AG20443 (cell line): ENCODE measurements around the gene SHISAL1.

Experiments used
- DNase-seq: peaks from one replicate; pipeline ENCODE4 v3.0.0; 2012; ENCODE audit warnings: low spot score, mixed read lengths

Gene SHISAL1

DNA sequence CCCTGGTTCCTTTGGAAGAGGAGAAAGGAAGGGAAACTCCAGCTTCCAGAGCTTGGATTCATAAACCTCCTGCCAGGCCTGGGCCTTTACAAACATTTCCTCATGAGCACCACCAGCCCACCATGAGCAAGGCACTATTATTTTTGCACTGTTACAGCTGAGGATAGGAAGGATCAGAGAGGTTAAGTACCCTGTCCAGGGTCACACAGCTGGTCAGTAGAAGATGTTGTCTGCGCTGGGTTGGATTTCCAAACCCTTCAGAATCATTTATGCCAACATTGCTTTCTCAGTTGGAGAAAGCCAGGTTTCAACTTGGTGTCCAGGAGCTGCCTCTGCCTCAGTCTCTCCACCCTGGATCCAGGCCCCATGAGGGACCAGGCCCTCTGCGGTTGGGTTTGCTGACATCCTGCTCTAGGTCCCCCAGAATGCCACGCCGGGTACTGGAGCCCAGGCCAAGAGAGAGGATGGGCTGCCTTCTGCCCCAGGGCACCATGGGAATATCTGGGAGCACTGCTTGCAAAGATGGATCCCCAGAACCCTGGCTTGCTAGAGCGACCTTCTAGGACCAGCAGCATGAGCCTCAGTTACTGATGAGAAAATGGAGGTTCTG lies 29.7 kb upstream of the SHISAL1 start:
- no peak for DNase-seq

DNA sequence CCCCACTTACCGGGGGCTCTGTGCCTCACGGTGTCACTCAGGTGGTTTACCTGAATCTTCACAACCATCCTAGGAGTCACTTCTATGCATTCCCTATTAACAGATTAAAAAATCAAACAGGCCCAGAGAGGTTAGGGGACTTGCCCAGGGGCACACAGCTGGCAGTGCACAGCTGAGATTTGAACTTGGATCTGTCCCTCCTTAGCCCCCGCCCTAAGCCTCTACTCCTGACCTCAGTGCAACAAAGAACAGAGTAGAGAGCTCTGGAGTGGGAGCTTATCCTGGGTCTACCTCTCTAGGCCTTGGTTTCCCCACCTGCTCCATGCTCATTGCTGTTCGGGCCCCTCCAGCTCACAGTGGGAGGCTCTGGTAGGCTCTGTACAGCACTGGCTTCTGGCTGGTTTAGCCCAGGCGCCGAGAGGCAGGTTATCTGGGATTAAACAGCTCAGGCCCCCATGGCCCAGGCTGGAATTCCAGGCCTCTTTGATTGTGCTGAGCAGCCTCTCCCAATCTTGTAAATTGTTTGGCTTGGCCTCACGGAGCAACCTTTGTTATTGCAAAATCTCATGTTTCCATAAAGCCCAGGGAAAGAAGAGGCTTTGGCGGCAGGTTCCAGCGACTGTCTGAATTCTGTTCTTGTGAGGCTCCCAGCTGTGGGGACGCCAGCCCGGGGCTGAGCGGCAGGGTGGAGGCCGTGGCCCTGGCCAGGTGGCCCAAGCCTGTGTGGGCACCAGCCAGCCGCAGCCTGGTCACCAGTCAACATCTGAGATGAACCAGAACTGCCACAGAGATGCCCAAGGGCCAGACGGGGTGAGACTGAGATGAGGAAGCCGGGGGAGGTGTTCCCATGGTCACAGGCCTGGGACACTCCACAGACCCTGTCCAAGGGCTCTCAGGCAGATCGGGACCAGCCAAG lies 28.9 kb upstream of the SHISAL1 start:
- DNase-seq, result peak; percentile 51

DNA sequence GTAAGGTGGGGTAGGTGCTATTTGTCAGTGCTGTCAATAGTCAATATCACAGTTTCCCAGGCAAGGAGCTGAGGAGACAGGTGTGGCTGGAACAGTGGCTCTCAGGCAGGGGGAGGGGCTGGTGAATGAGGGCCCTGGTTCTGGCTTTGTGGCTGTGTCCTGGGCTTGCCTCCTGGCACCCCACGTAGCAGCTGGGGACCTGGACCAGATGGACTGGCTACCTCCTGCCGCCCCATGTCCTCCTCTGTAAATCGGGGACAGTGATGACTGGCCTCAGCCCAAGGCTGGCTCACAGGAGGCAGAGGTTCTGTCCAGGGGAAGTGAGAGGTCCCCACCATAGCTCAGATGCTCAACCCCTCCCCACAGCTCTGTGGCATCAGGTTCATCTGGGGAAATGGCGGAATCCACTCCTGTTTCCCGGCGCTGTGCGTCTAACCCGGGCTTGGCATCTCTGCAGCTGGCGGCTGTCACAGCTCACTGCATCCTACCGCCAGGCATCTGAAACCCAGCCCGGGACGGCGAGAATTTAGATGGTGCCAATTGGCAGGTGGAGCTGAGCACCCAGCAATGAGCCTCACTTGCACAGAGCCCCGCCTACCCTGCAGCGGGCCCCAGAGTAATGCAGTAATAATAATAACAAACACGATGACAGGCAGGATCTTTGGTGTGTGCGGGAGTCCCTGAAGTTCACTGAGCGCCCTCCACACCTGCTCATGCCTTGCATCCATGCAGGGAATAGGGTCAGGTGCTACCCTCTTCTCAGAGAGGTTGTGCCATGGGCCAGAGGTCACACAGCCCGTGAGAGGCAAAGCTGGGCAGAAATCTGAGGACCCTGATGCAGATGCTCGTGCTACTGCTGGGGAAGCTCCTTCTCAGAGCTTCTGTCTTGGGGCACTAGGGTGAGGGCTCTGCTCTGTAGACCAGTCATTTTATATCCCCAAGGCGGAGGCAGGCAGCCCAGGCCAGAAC lies 27.8 kb upstream of the SHISAL1 start:
- DNase-seq, result no peak

DNA sequence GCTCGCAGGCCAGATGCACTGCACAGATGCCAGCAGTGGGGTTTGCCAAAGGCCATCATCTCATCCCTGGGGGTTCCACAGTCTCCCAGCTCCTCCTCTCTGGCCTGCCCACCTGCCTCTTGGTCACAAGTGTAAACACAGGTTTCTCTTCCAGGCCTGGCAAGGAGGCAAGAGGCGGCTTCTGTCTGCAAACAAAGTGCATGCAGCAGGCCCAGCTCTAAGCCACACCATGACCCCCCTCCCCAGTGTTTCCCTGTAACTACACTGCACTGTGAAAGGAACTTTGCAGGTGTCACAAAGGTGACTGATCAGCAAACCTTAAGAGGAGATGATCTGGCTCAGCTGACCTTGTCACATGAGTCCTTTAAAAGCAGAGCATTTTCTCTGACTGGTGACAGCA lies 26.2 kb upstream of the SHISAL1 start:
- DNase-seq, result no peak

DNA sequence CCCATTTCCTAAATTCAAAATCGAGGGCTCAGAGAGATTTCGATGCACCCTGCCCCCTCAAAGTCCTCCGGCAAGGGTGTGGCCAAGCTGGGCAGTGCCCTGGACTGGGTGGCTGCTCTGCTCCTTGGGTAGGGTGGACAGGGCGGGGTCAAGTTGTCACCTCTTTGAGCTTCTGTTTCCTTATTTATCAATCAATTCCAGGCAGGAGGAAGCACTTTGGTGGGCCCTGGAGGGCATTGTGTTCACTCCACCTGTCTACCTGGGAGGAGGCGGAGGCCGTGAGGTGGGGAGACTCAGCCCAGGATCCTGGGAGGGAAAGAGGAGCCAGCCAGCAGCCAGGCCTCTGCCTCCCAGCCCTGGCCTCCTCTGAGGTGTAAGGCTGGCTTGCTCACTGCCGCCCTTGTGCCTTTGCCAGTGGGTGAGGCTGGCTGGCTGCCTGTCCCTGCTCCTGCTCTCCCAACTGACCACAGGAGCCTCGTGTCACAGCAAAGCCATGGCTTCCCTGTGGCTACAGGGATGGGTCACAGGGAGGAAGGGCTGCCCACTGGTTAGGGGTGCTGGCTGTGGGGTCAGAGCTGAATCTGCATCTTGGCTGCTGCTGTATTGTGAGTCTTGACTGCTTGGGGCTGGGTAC lies 25.5 kb upstream of the SHISAL1 start:
- DNase-seq, result no peak

DNA sequence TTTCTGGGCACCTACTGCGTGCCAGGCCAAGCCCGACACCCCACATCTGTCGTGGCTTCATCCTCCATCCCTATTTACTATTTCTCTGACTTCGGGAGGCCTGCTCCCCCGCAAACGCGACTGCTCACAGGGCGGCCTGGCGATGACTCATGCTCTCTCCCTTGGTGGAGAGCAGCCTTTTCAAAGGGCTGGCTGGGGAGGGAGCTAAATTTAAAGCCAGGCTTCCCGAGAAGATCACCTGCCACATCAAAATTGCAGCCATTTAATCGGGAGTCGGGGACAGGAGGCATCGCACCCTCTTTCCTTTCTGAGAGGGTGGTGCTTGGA lies 24.9 kb upstream of the SHISAL1 start:
- peak; percentile 86 for DNase-seq

DNA sequence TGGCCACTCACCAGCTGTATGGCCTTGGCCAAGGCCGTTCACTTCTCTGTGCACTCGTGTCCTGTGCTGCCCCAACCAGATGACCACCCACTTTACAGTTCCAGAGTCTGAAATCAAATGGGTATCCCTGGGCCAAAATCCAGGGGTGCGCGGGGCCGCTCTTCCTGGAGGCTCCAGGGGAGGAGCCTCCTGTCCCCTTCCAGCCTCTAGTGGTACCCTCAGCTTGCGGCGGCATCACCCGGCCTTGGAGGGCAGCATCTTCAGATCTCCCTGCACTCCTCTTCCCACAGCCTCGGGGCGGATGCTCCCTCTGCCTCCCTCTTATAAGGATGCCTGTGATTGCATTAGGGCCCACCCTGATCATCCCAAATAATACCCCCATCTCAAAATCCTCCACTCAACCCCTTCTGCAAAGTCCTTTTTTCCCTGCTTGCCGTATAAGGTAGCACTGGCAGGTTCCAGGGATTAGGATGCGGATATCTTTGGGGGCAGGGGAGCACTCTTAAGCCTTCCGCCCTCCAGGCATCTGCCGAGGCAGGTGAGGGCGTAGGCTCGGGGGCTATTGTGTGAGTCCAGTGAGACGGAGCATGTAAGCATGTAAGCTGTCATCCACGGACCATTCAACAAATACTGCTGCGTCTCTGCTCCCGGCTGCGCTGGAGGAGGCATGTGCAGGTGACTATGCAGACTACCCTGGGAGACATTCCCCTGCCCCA lies 24.4 kb upstream of the SHISAL1 start:
- no peak for DNase-seq

DNA sequence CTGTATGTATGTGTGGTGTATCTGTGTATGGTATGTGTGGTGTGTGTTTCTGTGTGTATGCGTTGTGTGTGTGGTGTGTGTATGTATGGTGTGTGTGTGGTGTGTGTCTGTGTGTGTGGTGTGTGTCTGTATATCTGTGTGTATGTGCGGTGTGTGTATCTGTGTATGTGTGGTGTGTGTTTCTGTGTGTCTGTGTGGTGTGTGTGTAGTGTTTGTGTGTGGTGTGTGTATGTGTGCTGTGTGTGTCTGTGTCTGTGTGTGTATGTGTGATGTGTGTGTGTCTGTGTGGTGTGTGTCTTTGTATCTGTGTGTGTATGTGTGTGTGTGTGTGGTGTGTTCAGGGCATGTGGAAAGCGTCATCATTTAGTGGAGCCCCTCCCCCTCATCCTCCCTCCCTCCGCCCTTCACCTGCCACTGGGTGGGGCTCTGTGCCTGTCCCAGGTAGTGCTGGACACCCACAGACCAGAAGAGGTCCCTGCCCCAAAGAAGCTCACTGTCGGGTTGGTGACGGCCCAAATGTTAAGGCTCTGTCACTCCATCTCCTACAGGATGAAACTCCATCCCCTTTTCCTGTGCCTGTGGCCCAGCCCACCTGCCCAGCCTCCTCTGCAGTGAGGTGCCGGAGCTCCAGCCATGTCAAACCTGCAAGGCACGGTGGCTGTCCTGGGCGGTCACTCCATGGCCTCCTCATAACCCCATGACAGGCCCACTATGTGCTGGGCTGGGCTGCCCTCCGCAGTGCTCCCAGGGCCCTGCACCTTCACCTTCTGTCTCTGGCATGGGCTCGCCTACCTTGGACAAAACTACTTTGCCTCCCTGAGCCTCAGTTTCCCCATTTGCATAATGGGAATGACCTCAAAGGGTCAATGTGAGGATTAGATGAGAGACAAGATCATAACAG lies 23.4 kb upstream of the SHISAL1 start:
- DNase-seq, result no peak

DNA sequence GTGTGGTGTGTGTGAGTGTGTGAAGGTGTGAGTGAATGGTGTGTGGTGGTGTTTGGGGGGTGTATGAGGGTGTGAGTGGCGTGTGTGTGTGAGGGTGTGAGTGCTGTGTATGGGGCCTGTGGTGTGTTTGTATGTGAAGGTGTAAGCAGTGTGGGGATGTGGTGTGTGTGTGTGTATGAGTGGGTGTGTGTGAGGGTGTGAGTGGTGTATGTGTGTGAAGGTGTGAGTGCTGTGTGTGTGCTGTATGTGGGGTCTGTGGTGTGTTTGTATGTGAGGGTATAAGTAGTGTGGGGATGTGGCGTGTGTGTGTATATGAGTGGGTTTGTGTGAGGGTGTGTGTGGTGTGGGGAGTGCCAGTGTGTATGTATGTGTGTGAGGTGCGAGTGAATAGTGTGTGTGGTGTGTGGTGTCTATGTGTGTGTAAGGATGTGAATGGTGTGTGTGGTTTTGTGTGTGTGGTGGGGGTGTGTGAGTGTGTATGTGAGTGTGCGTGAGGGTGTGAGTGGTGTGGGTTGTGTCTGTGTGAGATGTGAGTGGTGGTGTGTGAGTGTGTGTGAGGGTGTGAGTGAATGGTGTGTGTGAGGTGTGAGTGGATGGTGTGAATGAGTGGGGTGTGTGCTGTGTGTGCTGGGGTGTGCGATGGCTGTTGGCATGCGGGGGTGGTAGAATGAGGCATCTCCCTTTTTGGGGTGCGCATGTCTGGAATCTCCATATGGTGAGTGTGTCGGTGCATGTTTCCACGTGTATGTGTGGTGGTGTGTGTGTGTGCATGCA lies 22.5 kb upstream of the SHISAL1 start:
- DNase-seq, result no peak

DNA sequence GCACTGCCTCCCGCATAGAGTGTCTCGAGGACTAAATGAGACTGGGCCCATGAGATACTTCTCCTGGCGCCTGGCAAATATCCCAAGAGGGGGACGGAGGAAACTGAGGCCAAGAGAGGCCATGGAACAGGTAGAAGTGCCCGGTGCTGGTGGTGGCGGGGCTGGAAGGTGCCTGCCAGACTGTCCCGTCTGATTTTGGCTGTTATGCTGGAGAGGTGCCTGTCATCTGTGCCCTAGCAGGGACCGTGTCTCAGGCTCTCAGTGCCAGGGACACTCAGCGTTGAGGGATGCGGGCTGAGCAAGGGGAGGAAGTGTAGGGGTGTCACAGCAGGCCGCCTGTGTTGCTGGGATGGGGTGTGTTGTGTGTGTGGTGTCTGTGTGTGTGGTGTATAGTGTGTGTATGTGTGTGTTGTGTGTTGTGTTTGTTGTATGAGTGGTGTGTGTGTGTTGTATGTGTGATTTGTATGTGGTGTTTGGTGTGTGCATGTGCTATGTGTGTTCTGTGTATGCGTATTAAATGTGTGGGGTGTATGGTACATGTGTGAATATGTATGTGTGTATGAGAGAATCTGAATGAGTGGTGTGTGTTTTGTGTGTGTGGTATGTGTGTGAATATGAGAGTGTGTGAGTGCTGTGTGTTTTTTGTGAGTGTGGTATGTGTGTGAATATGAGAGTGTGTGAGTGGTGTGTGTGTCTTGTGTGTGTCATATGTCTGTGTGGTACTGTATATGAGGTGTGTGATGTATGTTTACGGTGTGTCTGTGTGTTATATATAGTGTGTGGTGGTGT lies 21.3 kb upstream of the SHISAL1 start:
- no peak for DNase-seq

DNA sequence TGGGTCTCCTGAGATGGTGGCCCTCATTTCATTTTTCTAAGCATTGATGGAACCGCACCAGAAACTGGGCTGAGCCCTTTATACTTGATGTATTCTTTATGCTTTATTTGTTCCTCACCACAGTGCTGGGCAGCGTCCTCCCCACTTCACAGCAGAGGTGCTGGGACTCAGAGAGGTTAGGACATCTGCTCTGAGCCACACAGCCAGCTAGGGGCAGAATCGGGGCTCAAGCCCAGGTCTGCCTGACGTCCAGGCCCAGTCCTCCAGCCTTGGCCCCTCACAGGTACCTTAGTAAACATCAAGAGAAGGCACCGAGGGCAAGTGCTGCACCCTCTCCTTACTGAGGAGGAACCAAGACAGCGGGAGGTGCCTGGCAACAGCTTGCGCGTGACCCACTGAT lies 20.2 kb upstream of the SHISAL1 start:
- no peak for DNase-seq

DNA sequence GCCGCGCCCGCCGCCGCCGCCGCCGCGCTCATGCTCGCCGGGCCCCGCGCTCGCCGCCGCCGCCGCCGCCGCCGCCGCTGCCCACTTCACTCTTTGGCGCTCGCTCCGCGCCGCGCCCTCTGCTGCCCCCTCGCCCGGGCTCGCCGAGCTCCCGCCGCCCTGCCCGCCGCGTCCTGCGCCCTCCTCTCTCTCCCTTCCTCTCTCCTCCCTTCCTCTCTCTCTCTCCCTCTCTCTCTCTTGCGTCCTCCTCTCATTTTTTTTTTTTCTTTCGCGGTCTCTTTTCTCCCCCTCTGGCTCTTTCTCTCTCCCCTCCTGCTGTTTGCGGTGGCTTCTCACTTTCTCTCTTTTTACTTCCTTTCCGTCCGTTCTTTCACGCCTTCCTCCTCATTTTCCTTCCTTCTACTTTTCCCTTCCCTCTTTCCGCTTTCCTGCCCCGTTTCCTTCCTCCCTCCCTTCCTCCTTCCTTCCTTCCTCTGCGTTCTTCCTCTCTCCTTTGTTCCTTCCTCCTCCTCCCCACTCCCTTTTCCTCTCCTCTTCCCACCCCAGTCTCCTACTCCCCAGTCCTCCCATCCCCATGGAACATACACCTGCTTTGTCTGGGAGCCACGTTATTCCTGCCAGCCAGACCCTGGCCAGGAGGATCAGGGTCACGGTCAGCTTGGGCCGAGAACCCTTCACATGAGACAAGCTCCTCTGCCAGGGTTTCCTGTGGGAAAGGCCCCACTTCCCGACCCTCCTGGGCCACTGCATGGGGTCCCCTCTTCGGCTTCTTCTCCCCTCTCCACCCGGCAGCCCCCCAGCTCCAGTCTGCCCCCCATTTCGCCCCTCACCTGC lies 19.3 kb upstream of the SHISAL1 start:
- DNase-seq, result peak; percentile 67

DNA sequence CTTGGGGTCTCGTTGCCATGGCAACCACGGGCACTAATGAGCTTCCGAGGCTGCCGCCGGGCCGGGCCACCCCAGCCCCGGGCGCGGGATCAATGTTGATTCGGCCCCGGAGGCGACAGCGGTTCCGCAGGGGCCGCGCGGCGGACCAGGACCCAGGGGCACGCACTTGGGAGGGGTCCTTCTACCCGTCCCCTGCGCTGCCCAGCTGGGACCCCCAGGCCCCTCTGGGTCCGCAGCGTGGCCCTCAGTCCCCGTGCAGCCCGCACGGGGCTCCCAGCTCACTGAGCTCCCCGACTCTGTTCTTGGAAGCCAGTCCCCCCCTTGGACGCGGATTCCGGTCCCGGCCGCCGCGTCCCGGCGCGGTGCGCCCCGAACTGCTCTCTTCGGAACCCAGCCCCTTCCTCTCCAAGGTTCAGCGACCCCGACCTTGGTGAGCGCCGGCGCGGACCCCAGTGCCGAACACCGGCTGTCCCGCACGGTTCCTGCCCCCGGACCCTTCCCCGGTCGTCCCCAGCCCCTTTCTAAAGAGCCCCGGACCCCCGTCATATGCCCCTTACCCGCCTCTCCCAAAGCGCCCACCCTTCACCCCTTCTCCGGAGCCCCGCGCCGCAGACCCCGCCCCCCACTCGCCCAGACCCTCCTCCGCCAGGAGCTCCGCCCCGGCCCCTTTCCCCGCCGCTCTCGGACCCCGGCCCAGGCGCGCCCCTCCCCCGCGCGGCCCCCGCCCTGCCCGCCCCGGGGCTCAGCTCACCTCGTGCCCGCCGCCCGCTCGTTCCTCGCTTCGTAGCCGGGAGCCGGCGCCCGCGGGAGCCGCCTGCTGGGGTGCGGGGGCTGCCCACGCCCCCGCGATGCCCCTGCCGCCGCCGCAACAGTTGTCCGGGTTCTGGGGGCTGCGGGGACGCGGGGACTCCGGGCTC lies 18.3 kb upstream of the SHISAL1 start:
- peak; percentile 55 for DNase-seq

DNA sequence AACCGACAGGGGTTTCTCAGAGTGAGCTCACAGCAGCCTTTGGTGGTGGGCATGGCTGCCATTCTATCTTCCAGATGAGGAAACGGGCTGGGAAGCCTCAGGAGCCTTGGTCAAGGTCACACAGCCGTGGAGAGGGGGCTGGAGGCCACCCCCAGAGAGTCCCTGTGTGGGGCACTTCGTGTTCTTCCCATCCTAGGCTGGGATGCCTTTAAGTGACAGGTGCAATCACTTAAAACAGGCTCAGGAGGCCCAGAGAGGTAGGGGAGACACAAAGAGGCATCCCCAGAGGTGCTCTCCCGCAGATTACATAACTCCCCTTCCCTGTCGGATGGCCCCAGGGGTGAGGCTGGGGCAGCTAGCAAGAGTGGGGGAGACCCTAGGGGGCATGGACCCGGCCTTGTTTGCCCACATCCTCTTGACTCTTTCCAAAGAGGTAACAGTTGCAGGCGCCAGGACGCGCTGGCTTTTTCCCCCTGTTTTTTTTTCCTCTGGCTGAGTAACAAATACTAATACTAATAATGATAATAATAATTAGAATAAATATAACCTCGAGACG lies 17.5 kb upstream of the SHISAL1 start:
- DNase-seq, result no peak

DNA sequence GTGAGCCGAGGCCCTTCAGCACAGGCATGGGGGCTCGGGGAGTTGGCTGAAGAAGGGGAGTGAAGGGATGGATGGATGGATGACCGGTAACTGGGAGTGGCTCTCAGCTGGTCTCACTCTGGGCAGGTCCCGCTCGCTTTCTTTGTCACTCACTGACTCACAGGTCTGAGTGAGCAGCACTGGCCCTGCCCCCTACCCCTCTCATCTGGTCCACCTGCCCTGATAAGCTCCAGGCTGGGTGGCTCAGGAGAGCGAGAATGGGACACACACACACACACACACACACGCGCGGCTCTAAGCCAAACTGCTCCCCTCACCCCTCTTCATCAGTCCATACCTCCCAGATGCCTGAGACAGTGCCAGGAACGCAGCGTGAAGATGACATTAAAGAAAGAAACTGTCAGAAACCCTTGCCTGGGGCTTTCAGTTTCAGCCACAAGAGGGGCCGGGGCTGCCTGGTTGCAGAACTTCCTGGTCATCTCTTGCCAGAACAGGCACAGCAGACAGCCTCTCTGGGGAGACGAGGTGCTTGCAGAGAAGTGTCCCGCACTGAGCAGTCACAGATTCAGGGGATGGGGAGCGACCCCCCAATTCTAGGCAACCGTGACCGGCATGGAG lies 16.5 kb upstream of the SHISAL1 start:
- no peak for DNase-seq

DNA sequence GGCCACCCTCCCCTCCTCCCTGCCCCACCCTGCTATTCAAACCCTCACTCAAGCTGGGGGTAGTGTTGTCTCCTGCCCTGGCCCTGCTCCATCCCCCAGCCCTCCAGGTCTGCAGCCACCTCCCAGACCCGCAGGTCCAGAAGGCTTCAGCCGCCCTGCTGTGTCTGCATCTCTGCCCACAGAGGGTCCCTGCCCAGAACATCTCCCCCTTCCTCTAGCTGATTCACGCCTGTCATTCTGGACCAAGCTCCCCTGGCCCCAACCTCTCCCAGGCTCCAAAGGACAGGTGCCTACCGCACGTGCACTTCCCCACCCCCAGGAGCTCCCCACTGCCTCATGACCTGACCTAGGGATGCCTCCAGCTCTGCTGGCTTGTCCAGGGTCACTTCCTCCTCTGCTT lies 16.0 kb upstream of the SHISAL1 start:
- DNase-seq, result no peak
